Glutamatergic neuron (in vitro differentiated cells): ENCODE measurements around the gene KIAA1586. TPM values are rescaled to one million over a fixed set of nuclear protein-coding genes. Genes with fewer than 3 reads are reported as not detected.

Experiments
- DNase-seq: peaks from one replicate; pipeline ENCODE4 v3.0.0; 2022
- H3K27ac Mint-ChIP-seq: one replicate; pipeline ENCODE4 v1.8.0; 2020; ENCODE audit warnings: mild to moderate bottlenecking, mixed read lengths, inconsistent platforms; ENCODE audit not compliant: unreplicated experiment
- H3K27me3 Mint-ChIP-seq: one replicate; pipeline ENCODE4 v1.8.0; 2020; ENCODE audit warnings: mild to moderate bottlenecking, moderate library complexity, mixed read lengths, inconsistent platforms; ENCODE audit not compliant: unreplicated experiment
- H3K36me3 Mint-ChIP-seq: one replicate; pipeline ENCODE4 v1.8.0; 2020; ENCODE audit warnings: mild to moderate bottlenecking, mixed read lengths, inconsistent platforms; ENCODE audit not compliant: unreplicated experiment
- H3K4me1 Mint-ChIP-seq: one replicate; pipeline ENCODE4 v1.8.0; 2020; ENCODE audit warnings: mild to moderate bottlenecking, low read depth, mixed read lengths, inconsistent platforms; ENCODE audit not compliant: unreplicated experiment
- H3K4me3 Mint-ChIP-seq: one replicate; pipeline ENCODE4 v1.8.0; 2020; ENCODE audit warnings: mild to moderate bottlenecking, mixed read lengths, inconsistent platforms; ENCODE audit not compliant: unreplicated experiment
- H3K9me3 Mint-ChIP-seq: one replicate; pipeline ENCODE4 v1.8.0; 2020; ENCODE audit warnings: mild to moderate bottlenecking, moderate library complexity, mixed read lengths, inconsistent platforms; ENCODE audit not compliant: unreplicated experiment
- total RNA-seq: library from RNA; stranded (reverse); fragmentation: NEBNext Ultra II Directional; extraction: Animal tissue kit (Norgen Biotek cat#: 25700); gene quantifications from one replicate; pipeline ENCODE4 v1.2.1, GENCODE V29; 2021; ENCODE audit not compliant: unreplicated experiment
- TF ChIP-seq, protein P1 (sequence below): fragments of 200-600 bp; sonication (generic); IDR thresholded peaks from one replicate; pipeline ENCODE4 v1.5.0; 2021; ENCODE audit not compliant: partially characterized antibody, unreplicated experiment

The KIAA1586 gene
- total RNA-seq, 1 donor from 2014 or later: 31.3 TPM

DNA sequence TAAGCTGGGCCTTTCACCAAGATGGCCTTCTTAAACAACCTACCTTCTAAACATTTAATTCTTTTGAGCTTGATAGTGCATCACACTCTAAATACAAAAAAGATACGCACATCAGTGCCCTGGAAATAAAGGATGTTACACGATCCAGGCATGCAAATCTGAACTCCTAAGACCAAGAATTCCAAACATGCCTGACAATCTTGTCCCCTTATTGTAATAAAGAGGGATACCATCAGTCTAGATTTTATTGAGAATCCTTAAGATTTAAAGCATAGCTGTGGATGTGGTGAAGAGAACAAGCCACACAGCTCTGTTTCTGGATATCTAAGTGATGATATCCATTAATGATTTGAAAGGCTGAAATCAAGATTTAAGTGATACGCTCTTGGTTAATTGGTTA, 56.5 kb downstream of the KIAA1586 start:
- H3K4me3 Mint-ChIP-seq: no peak overlapping the region
- H3K27ac Mint-ChIP-seq: no peak overlapping the region
- H3K27me3 Mint-ChIP-seq: no peaks in the 10 kb centered on the region
- H3K9me3 Mint-ChIP-seq: peaks cover 2% of the 10 kb centered on the region
- no peaks in the 10 kb centered on the region for H3K4me1 Mint-ChIP-seq
- TF ChIP-seq, protein P1, sequence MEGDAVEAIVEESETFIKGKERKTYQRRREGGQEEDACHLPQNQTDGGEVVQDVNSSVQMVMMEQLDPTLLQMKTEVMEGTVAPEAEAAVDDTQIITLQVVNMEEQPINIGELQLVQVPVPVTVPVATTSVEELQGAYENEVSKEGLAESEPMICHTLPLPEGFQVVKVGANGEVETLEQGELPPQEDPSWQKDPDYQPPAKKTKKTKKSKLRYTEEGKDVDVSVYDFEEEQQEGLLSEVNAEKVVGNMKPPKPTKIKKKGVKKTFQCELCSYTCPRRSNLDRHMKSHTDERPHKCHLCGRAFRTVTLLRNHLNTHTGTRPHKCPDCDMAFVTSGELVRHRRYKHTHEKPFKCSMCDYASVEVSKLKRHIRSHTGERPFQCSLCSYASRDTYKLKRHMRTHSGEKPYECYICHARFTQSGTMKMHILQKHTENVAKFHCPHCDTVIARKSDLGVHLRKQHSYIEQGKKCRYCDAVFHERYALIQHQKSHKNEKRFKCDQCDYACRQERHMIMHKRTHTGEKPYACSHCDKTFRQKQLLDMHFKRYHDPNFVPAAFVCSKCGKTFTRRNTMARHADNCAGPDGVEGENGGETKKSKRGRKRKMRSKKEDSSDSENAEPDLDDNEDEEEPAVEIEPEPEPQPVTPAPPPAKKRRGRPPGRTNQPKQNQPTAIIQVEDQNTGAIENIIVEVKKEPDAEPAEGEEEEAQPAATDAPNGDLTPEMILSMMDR: no peak
- DNase-seq: no peak
- peaks cover 8% of the 10 kb centered on the region for H3K36me3 Mint-ChIP-seq

DNA sequence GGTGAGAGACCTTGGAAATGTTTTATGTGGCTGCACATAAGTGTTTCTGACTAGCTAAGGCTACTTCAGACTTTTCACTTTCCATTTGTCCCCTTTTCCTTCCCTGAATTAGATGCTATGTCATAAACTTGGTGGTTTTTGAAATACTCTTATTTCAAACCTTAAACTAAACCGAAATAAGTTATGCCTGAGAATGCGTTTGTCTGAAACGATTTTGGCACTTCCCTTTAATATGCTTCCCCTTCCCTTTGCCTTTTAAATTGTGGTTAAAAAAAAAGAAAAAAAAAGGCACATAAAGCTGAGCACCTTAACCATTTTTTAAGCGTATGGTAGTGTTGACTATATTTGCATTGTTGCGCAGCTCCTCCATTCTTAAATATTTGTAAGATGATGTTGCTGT, 57.8 kb downstream of the KIAA1586 start:
- Mint-ChIP-seq H3K4me1 (no peaks in the 10 kb centered on the region), H3K9me3 (no peaks in the 10 kb centered on the region), H3K4me3 (no peak overlapping the region), H3K36me3 (peaks cover 8% of the 10 kb centered on the region), H3K27me3 (no peaks in the 10 kb centered on the region), H3K27ac (no peak overlapping the region)
- DNase-seq: no peak
- TF ChIP-seq, protein P1: no peak

Other genes starting within 250 kb of the KIAA1586 start
- gene BEND6, start 91.6 kb upstream of the KIAA1586 start, total RNA-seq: 1.2 TPM
- gene ZNF451, start 43.5 kb downstream of the KIAA1586 start, total RNA-seq: 79.6 TPM
- gene BAG2, start 125.6 kb downstream of the KIAA1586 start, total RNA-seq: 1.2 TPM
- 4.0 TPM for gene RAB23, start 175.6 kb downstream of the KIAA1586 start, total RNA-seq